H1 (cell line): ENCODE results near the gene ZSWIM7. TPM values are rescaled to one million over a fixed set of nuclear protein-coding genes. Genes with fewer than 3 reads are reported as not detected.

Source experiments
- CTBP2 ChIP-seq: IDR thresholded peaks from 2 replicates; pipeline ENCODE4 v1.7.0; 2011; ENCODE audit warnings: borderline replicate concordance, mild to moderate bottlenecking, moderate library complexity, mixed read lengths, low read length; ENCODE audit not compliant: insufficient read depth, insufficient read length
- EGR1 ChIP-seq: IDR thresholded peaks from 2 replicates; pipeline ENCODE4 v1.6.1; 2011; ENCODE audit warnings: low read depth, low read length, borderline replicate concordance
- KDM4A ChIP-seq: IDR thresholded peaks from one replicate; pipeline ENCODE4 v1.7.1; 2012; ENCODE audit warnings: low read depth, mild to moderate bottlenecking, moderate library complexity, low read length, inconsistent platforms; ENCODE audit not compliant: severe bottlenecking
- TEAD4 ChIP-seq: IDR thresholded peaks from 2 replicates; pipeline ENCODE4 v1.6.1; 2012; ENCODE audit warnings: low read depth, low read length, inconsistent platforms, mixed read lengths
- polyA plus RNA-seq, 7 experiments: library from polyadenylated mRNA; depleted of rRNA in 3 of 7; stranded (reverse) in 5 of 7; unstranded in 2 of 7; fragments of >200 nt in 5 of 7; fragments of 200-250 nt in 2 of 7; gene quantifications; 1 replicate in 5 of 7; 2 replicates in 1 of 7; 4 replicates in 1 of 7; pipeline versions ENCODE4 v1.2.1 to v1.2.3, GENCODE V29; 2011 to 2013; ENCODE audit warnings: missing spikeins in 2 of 7, mixed read lengths in 2 of 7
- total RNA-seq: library from RNA; stranded (reverse); fragmentation: NEBNext Ultra II Directional; extraction: Animal tissue kit (Norgen Biotek cat#: 25700); gene quantifications from 2 replicates; pipeline ENCODE4 v1.2.1, GENCODE V29; 2021

The ZSWIM7 gene
- total and polyA plus RNA-seq, 2 of the 8 experiments (the other 6 are each of a cell fraction or from before 2014, with no cell fraction given) = 39.3 to 57.7 TPM

- TF ChIP-seq KDM4A (no peak), CTBP2 (no peak), EGR1 (no peak), TEAD4 (no peak)
These were observed 26.5 kb downstream of the ZSWIM7 start (continued) for GRCh38 chr17:15973016-15973415.
